Lower lobe of right lung (tissue), 2 donors: Measurements from ENCODE around the gene SP4. TPM values are rescaled to one million over a fixed set of nuclear protein-coding genes. Genes with fewer than 3 reads are reported as not detected.

Experiments
- ATAC-seq, 2 donors: fragments of 200-7000 bp; cut with Tn5 transposase; one replicate each; pipeline ENCODE4 v1.9.1; 2020 to 2022; ENCODE audit warnings: mild to moderate bottlenecking in 2 of 2, moderate library complexity in 2 of 2
- DNase-seq: peaks from one replicate; pipeline ENCODE4 v3.0.0-alpha.2; 2020
- H3K27ac ChIP-seq: fragments of 200-600 bp; one replicate; pipeline ENCODE4 v1.8.0; 2022
- H3K27me3 ChIP-seq: fragments of 200-600 bp; one replicate; pipeline ENCODE4 v1.8.0; 2022; ENCODE audit warnings: low read depth
- H3K36me3 ChIP-seq: fragments of 200-600 bp; one replicate; pipeline ENCODE4 v1.8.0; 2022; ENCODE audit warnings: mild to moderate bottlenecking
- H3K4me1 ChIP-seq: fragments of 200-600 bp; one replicate; pipeline ENCODE4 v1.8.0; 2022
- H3K4me3 ChIP-seq: fragments of 200-600 bp; one replicate; pipeline ENCODE4 v1.8.0; 2022; ENCODE audit warnings: mild to moderate bottlenecking
- H3K9me3 ChIP-seq: fragments of 200-600 bp; one replicate; pipeline ENCODE4 v1.8.0; 2022
- intact Hi-C: fragments of 100-400 bp; cut with DNase I; formaldehyde crosslinking; loops from one replicate; pipeline ENCODE4 v1.11.0; 2022
- total RNA-seq: library from RNA; stranded (reverse); fragmentation: NEBNext Ultra II Directional; extraction: Animal tissue kit (Norgen Biotek cat#: 25700); gene quantifications from one replicate; pipeline ENCODE4 v1.2.1, GENCODE V29; 2021
- TF ChIP-seq, protein P1 (sequence below): fragments of 200-600 bp; IDR thresholded peaks from one replicate; pipeline ENCODE4 v1.8.0; 2022; ENCODE audit warnings: antibody characterized with exemption, mild to moderate bottlenecking
- donor health status: DM: no; HTN: yes; CAD: no; lungs with severe emphysema.

The SP4 gene
- total RNA-seq, 1 donor from 2014 or later = 9.7 TPM

DNA sequence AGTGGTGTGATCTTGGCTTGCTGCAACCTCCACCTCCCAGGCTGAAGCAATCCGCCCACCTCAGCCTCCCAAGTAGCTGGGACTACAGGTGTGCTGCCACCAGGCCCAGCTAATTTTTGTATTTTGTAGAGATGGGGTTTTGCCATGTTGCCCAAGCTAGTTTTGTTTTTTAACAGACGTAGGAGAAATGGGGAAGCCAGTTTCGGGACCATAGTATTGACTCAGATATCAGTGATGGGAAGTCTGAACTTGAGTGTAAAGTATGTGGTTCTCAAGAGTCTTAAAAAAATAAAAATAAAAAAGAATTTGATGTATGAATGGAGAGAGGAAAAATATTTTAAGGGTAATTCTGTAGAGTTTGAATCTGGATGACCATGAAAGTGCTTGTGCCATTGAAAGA, 34.2 kb downstream of the SP4 start:
- H3K27ac ChIP-seq = no peak overlapping the region
- DNase-seq (no peak), ATAC-seq (no peak)
- no peaks in the 10 kb centered on the region for H3K4me1 ChIP-seq
- intact Hi-C loops = no loop called here
- H3K27me3 ChIP-seq = no peaks in the 10 kb centered on the region
- H3K4me3 ChIP-seq = no peak overlapping the region
- TF ChIP-seq, protein P1, sequence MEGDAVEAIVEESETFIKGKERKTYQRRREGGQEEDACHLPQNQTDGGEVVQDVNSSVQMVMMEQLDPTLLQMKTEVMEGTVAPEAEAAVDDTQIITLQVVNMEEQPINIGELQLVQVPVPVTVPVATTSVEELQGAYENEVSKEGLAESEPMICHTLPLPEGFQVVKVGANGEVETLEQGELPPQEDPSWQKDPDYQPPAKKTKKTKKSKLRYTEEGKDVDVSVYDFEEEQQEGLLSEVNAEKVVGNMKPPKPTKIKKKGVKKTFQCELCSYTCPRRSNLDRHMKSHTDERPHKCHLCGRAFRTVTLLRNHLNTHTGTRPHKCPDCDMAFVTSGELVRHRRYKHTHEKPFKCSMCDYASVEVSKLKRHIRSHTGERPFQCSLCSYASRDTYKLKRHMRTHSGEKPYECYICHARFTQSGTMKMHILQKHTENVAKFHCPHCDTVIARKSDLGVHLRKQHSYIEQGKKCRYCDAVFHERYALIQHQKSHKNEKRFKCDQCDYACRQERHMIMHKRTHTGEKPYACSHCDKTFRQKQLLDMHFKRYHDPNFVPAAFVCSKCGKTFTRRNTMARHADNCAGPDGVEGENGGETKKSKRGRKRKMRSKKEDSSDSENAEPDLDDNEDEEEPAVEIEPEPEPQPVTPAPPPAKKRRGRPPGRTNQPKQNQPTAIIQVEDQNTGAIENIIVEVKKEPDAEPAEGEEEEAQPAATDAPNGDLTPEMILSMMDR = no peak
- no peaks in the 10 kb centered on the region for H3K9me3 ChIP-seq
- no peaks in the 10 kb centered on the region for H3K36me3 ChIP-seq

DNA sequence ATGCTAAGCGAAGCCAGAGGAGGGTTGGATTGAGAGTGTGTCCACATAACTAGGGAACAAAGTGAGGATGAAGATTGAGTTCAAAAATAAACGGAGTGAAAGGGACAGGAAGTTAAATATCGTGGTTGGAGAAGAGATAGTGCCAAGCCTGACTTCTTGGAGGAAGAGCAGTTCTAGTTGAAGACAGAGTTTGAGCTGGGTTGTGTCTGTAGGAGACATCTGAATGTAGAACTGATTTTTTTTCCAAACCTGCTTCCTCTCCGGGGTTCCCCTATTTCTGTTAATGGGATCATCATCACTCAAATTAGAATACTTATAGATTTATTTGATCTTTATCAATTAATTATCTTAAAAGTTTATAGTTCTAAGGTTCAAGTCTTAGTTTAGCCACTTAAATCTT, 35.6 kb downstream of the SP4 start:
- Histone ChIP-seq H3K4me3 (no peak overlapping the region), H3K27me3 (no peaks in the 10 kb centered on the region), H3K4me1 (no peaks in the 10 kb centered on the region), H3K9me3 (no peaks in the 10 kb centered on the region), H3K36me3 (no peaks in the 10 kb centered on the region), H3K27ac (no peak overlapping the region)
- DNase-seq = no peak
- no peak for ATAC-seq
- TF ChIP-seq, protein P1 = no peak
- intact Hi-C loops = no loop called here

DNA sequence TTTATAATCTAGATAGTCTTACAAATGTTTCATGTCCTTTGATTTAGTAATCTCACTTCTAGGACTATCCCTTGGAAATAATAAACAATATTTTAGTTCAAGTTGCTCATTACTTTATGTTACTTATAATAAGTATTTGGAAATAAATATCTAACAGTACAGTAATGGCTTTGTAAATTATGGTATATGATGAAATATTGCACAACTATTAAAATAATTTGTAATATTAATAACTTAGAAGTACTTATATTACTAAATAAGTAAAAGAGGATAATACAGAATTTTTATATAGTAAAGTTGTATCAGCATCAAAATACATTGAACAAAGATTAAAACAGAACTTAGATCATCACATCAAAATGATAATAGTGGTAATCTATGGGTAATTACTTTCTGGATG, 41.1 kb downstream of the SP4 start:
- Histone ChIP-seq H3K4me1 (no peaks in the 10 kb centered on the region), H3K36me3 (no peaks in the 10 kb centered on the region), H3K27ac (no peak overlapping the region), H3K4me3 (no peak overlapping the region), H3K9me3 (no peaks in the 10 kb centered on the region), H3K27me3 (no peaks in the 10 kb centered on the region)
- intact Hi-C loops = no loop called here
- DNase-seq (no peak), ATAC-seq (no peak)
- TF ChIP-seq, protein P1 = no peak

DNA sequence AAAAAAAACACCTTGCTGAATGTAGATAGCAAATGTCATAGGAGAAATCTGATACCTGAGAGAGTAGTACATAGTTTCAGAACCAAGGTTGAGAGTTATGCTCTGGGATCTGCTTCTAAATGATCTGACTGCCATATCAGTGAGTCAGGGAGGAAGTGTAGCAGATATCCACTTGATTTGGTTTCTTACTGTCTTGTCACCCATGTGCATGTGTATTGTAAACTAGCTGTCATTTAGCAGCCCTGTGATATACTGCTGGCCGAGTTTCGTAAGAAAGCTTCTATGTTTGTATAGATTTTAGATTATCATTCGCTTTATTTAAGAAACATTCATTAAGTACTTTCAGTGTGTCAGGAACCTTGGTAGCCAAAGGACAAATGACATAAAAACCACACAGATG, 42.0 kb downstream of the SP4 start:
- Histone ChIP-seq H3K4me1 (no peaks in the 10 kb centered on the region), H3K9me3 (no peaks in the 10 kb centered on the region), H3K27ac (no peak overlapping the region), H3K36me3 (no peaks in the 10 kb centered on the region), H3K27me3 (no peaks in the 10 kb centered on the region), H3K4me3 (no peak overlapping the region)
- TF ChIP-seq, protein P1 = no peak
- intact Hi-C loops = no loop called here
- DNase-seq (no peak), ATAC-seq (no peak)

DNA sequence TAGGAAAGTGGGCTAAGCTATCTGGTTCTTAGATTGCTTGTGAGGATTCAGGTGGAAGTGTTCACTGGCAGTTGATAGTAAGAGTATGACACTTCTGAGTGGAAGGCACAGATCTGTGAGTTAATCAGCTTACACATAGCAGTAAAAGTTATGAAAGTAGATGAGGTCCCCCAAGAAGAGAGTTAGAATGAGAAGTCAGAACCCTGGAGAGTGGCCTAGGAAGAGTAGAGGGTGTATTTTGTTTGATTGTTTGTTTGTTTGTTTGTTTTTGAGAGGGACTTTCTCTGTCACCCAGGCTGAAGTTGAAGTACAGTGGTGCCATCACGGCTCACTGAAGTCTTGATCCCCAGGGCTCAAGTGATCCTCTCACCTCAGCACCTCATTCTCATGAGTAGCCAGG, 44.1 kb downstream of the SP4 start:
- ATAC-seq = no peak
- no peaks in the 10 kb centered on the region for H3K9me3 ChIP-seq
- no peak overlapping the region for H3K4me3 ChIP-seq
- no peaks in the 10 kb centered on the region for H3K4me1 ChIP-seq
- H3K27me3 ChIP-seq = no peaks in the 10 kb centered on the region
- TF ChIP-seq, protein P1 = no peak
- no peak for DNase-seq
- H3K36me3 ChIP-seq = peaks cover 2% of the 10 kb centered on the region
- intact Hi-C loops = no loop called here
- H3K27ac ChIP-seq = no peak overlapping the region

DNA sequence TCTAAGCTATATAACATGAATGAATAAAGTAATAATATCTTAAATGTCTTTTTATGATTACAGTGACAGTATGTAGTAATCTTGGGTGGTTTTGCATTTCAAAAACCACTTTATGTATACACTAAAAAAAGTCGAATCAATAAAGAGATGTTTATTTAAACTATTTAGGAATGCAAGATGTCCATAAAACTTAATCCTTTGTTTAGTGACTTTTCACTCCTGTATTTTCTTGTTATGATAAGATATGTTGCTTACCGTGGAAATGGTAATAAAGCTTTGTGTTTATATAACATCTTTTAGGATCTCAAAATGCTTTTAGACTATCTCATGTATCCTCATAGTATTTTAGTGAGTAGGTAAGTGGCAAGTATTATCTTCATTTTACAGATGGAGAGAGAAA, 48.5 kb downstream of the SP4 start:
- no peaks in the 10 kb centered on the region for H3K4me1 ChIP-seq
- intact Hi-C loops = no loop called here

More for the DNA sequence above, 48.5 kb downstream of the SP4 start:
- peaks cover 14% of the 10 kb centered on the region for H3K36me3 ChIP-seq
- no peak overlapping the region for H3K27ac ChIP-seq
- H3K27me3 ChIP-seq = no peaks in the 10 kb centered on the region
- no peak for ATAC-seq
- no peaks in the 10 kb centered on the region for H3K9me3 ChIP-seq
- TF ChIP-seq, protein P1 = no peak
- no peak for DNase-seq
- no peak overlapping the region for H3K4me3 ChIP-seq
